K562 treated with DMSO at 1 percent for 12 hours (cell line): ENCODE measurements around the gene SELENOM. TPM values are rescaled to one million over a fixed set of nuclear protein-coding genes. Genes with fewer than 3 reads are reported as not detected.

Experiments used
- total RNA-seq: library from RNA; unstranded; fragments of 300-600 nt; gene quantifications from 2 replicates; pipeline ENCODE4 v1.2.3, GENCODE V29; 2022; ENCODE audit not compliant: insufficient read depth

Gene SELENOM
- total RNA-seq = 61.9 and 124 TPM in 2 replicates

GRCh38 chr22:31107178-31107893 is at the start of gene SELENOM:
SELENOM (minus strand) TSS chr22:31107568; CDS start chr22:31107505, 63 bp downstream.

GRCh38 chr22:31139866-31140716 is 32.7 kb upstream of the SELENOM start, which contains the start of gene PLA2G3:
PLA2G3 (minus strand) TSS chr22:31140508; CDS start chr22:31140354, 154 bp downstream.

GRCh38 chr22:31122532-31123291 is 15.3 kb upstream of the SELENOM start, which contains the start of gene INPP5J:
INPP5J (plus strand) TSS chr22:31122966; CDS start chr22:31123015, 49 bp downstream.

GRCh38 chr22:31080848-31081649 is 26.3 kb downstream of the SELENOM start, which contains the start of gene SMTN:
SMTN (plus strand) TSS chr22:31081318; CDS start chr22:31083259, 1,941 bp downstream.

Other genes starting within 250 kb of the SELENOM start
- gene MORC2, start 138.8 kb downstream of the SELENOM start, total RNA-seq = 11.3 and 19.0 TPM in 2 replicates
- gene TUG1, start 138.3 kb downstream of the SELENOM start, total RNA-seq = 9.1 and 48.2 TPM in 2 replicates
- gene SMTN, start 26.2 kb downstream of the SELENOM start, total RNA-seq = 27.8 and 42.3 TPM in 2 replicates
- gene INPP5J, start 15.4 kb upstream of the SELENOM start, total RNA-seq = 23.7 and 24.6 TPM in 2 replicates
- gene PLA2G3, start 32.9 kb upstream of the SELENOM start, total RNA-seq = 0.83 TPM in 1 of 2 replicates, not detected in the other
- gene RNF185, start 52.6 kb upstream of the SELENOM start, total RNA-seq = 15.3 and 25.5 TPM in 2 replicates
- gene LIMK2, start 104.7 kb upstream of the SELENOM start, total RNA-seq = 7.3 and 13.9 TPM in 2 replicates
- 0.66 and 2.4 TPM in 2 replicates for gene PIK3IP1, start 184.9 kb upstream of the SELENOM start, total RNA-seq
- gene PATZ1, start 238.8 kb upstream of the SELENOM start, total RNA-seq = 4.7 and 7.1 TPM in 2 replicates